ENCODE data around the gene C7orf25. TPM values are rescaled to one million over a fixed set of nuclear protein-coding genes. Genes with fewer than 3 reads are reported as not detected.

The C7orf25 gene
- total and polyA plus RNA-seq, 2 of the 13 experiments (the other 11 are each of a cell fraction or from before 2014, with no cell fraction given): 0.37 to 1.3 TPM

DNA sequence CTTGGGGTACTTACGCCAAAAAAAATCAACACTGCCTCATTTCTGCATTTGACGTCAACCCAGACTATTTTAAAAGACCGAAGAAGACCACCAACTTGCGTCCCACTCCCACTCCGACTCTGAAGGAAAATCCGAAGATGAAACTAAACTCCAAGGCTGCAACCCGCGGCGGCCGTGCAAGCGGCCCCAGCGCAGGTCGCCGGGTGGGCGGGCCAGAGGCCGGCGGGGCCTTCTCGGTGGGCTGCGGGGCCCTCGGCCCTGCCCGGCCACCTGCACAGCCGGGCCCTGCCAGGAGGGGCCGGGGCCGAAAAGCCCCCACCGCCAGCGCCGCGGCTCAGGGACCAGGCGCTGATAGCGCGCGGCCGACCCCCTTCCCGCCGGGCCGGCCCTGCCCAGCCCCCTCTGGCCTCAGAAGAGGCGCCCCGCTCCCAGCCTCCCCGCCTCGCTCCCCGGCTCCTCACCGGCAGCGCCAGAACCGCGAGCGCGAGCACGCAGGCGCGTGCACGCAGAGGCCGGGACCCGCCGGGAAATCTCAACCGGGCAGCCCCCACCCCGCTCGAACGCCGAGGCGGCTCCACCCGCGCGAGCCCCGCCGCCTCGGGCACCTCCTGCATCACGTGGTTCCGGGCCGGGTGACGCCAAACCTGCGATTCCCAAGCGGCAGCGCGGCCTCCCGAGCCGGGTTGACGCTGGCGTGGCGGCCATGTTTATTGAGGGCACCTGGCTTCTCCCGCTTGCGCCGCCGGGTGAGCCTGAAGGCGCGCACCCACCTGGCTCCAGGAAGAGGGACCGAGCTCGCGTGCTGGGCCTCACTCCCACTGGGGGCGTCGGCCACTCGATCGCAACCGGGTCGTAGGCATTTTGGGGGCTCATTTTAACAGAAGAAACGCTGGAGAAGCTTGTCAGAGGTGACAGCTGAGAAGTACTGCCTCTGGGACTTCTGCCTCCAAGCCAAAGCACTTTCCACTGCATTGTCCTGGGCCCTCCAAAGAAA, at the start of gene C7orf25 (continued):
- TF ChIP-seq ZFP82 (CRISPR knock-in tag; IDR thresholded peaks at IDR 0.05; ENCODE audit: borderline replicate concordance): peak; percentile 96; the same call in 1 of the 2 replicates
- no peak for TF ChIP-seq NBN (conservative IDR thresholded peaks at IDR 0.05)
- peak; percentile 89 for TF ChIP-seq NR2C2 (CRISPR knock-in tag; IDR thresholded peaks at IDR 0.05; ENCODE audit: borderline replicate concordance)
- no peak for TF ChIP-seq ATF1 (CRISPR knock-in tag; IDR thresholded peaks at IDR 0.05)
- 0 out of 2 replicates have a peak, but pooled peaks have one; percentile 16 for TF ChIP-seq ZNF276 (CRISPR knock-in tag; IDR thresholded peaks at IDR 0.05; ENCODE audit: low read depth)
- peak; percentile 94 for TF ChIP-seq RAD51 (IDR thresholded peaks at IDR 0.05; ENCODE audit: borderline replicate concordance)
- TF ChIP-seq RFX1 (IDR thresholded peaks at IDR 0.05): no peak
- TF ChIP-seq ATF5 (CRISPR knock-in tag; IDR thresholded peaks at IDR 0.05; ENCODE audit: low read depth): no peak
- TF ChIP-seq ZNF280D (CRISPR knock-in tag; IDR thresholded peaks at IDR 0.05): peak; percentile 34; the same call in 1 of the 2 replicates
- peak; percentile 62; the same call in 1 of the 2 replicates for TF ChIP-seq YEATS2 (CRISPR knock-in tag; IDR thresholded peaks at IDR 0.05; ENCODE audit: borderline replicate concordance)
- 0 out of 2 replicates have a peak, but pooled peaks have one; percentile 50 for TF ChIP-seq RERE (CRISPR knock-in tag; IDR thresholded peaks at IDR 0.05; ENCODE audit: low read depth)
- peak; percentile 71; the same call in 1 of the 2 replicates for TF ChIP-seq ZNF790 (CRISPR knock-in tag; IDR thresholded peaks at IDR 0.05; ENCODE audit: borderline replicate concordance)
- TF ChIP-seq SUZ12 (IDR thresholded peaks at IDR 0.05; ENCODE audit: low read depth, low read length): no peak; the same call in 1 of the 2 replicates
- TF ChIP-seq TAF15 (IDR thresholded peaks at IDR 0.05; ENCODE audit: low read depth, low read length, poor library complexity, severe bottlenecking): no peak
- TF ChIP-seq ZNF350 (CRISPR knock-in tag; IDR thresholded peaks at IDR 0.05; ENCODE audit: borderline replicate concordance, low read depth): peak; percentile 94
- TF ChIP-seq ZNF225 (CRISPR knock-in tag; IDR thresholded peaks at IDR 0.05): peak; percentile 80; the same call in 1 of the 2 replicates
- no peak; the same call in 1 of the 2 replicates for TF ChIP-seq ZC3H13 (CRISPR knock-in tag; IDR thresholded peaks at IDR 0.05)
